ENCODE measurements around the gene SH3BP4. TPM values are rescaled to one million over a fixed set of nuclear protein-coding genes. Genes with fewer than 3 reads are reported as not detected.

Gene SH3BP4
- total RNA-seq, 1 donor from 2014 or later = 53.4 TPM

GRCh38 chr2:234913208-234913626 is 38.6 kb upstream of the SH3BP4 start:
- H3K9me3 Mint-ChIP-seq = no peaks in the 10 kb centered on the region
- H3K4me3 Mint-ChIP-seq = no peak overlapping the region
- no peaks in the 10 kb centered on the region for H3K27me3 ChIP-seq
- no peak overlapping the region for H3K4me3 ChIP-seq
- H3K9ac ChIP-seq = no peak overlapping the region
- H3F3A ChIP-seq (ENCODE audit: low read depth) = no peaks in the 10 kb centered on the region
- peaks cover 8% of the 10 kb centered on the region for H3K27me3 Mint-ChIP-seq (ENCODE audit: insufficient read depth, low read depth)
- no peaks in the 10 kb centered on the region for H3K36me3 Mint-ChIP-seq
- H4K20me1 ChIP-seq (ENCODE audit: low read depth) = no peaks in the 10 kb centered on the region
- H3K9me3 ChIP-seq (ENCODE audit: low read depth) = no peaks in the 10 kb centered on the region
- TF ChIP-seq, protein P1, sequence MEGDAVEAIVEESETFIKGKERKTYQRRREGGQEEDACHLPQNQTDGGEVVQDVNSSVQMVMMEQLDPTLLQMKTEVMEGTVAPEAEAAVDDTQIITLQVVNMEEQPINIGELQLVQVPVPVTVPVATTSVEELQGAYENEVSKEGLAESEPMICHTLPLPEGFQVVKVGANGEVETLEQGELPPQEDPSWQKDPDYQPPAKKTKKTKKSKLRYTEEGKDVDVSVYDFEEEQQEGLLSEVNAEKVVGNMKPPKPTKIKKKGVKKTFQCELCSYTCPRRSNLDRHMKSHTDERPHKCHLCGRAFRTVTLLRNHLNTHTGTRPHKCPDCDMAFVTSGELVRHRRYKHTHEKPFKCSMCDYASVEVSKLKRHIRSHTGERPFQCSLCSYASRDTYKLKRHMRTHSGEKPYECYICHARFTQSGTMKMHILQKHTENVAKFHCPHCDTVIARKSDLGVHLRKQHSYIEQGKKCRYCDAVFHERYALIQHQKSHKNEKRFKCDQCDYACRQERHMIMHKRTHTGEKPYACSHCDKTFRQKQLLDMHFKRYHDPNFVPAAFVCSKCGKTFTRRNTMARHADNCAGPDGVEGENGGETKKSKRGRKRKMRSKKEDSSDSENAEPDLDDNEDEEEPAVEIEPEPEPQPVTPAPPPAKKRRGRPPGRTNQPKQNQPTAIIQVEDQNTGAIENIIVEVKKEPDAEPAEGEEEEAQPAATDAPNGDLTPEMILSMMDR (IDR thresholded peaks at IDR 0.05) = no peak
- no peak overlapping the region for H3K27ac Mint-ChIP-seq
- DNase-seq (ENCODE audit: low spot score) = no peak
- H3K4me1 Mint-ChIP-seq = peaks cover 17% of the 10 kb centered on the region
- H3K27ac ChIP-seq = no peak overlapping the region
- H3K4me2 ChIP-seq = no peak overlapping the region
- H2AFZ ChIP-seq (replicated peaks) = no peak overlapping the region
- H3K4me1 ChIP-seq = peaks cover 14% of the 10 kb centered on the region
- no peaks in the 10 kb centered on the region for H3K36me3 ChIP-seq
- no peaks in the 10 kb centered on the region for H3K79me2 ChIP-seq (ENCODE audit: low read depth)

DNA sequence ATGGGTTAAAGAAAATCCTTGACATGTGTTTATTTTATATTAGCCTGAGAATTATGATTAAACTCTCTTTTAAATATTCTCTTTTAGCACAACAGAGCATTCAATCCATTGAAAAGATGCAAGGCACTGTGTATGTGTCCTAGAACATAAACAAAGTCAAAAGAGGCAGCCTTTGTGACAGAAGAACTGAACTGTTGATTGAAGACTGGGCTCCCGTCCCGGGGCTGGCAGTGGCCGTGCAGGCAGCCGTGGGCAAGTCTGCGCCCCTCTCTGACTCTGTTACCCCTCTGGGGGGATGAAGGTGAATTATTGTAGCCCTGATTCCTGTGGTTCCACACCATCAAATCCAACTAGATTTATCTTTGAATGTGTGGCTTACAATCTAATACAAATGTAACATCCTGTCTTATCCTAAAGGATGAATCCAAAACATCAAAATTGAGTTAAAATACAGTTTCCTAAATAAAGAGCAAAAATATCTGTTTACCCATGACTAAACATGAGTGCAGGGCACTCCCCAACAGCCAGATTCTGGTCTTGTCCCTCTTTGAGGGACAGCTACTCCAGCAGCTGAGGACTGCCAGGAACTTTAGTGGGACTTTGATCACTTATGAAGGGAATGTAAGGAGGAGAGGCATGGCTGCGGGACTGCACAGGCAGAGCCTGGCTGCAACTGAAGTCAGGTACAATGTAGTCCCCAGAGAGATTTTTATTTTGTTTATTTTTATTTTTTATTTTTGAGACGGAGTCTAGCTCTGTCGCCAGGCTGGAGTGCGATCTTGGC is 37.3 kb upstream of the SH3BP4 start:
- Histone ChIP-seq H3K27ac (no peak overlapping the region), H3K36me3 (no peaks in the 10 kb centered on the region), H3K9ac (no peak overlapping the region), H3F3A (ENCODE audit: low read depth) (no peaks in the 10 kb centered on the region), H3K4me2 (no peak overlapping the region), H3K9me3 (ENCODE audit: low read depth) (no peaks in the 10 kb centered on the region), H3K27me3 (no peaks in the 10 kb centered on the region), H4K20me1 (ENCODE audit: low read depth) (no peaks in the 10 kb centered on the region), H2AFZ (replicated peaks) (no peak overlapping the region), H3K4me1 (peaks cover 14% of the 10 kb centered on the region), H3K79me2 (ENCODE audit: low read depth) (no peaks in the 10 kb centered on the region), H3K4me3 (no peak overlapping the region)
- Mint-ChIP-seq H3K36me3 (no peaks in the 10 kb centered on the region), H3K27me3 (ENCODE audit: insufficient read depth, low read depth) (peaks cover 8% of the 10 kb centered on the region), H3K9me3 (no peaks in the 10 kb centered on the region), H3K27ac (peak overlapping the region; percentile 43), H3K4me1 (peaks cover 17% of the 10 kb centered on the region), H3K4me3 (no peak overlapping the region)
- DNase-seq (ENCODE audit: low spot score) = no peak
- TF ChIP-seq, protein P1 (IDR thresholded peaks at IDR 0.05) = no peak
- TF ChIP-seq EZH2 (IDR thresholded peaks at IDR 0.05) = no peak
- no peak for TF ChIP-seq EZH2phosphoT487 (IDR thresholded peaks at IDR 0.05)

DNA sequence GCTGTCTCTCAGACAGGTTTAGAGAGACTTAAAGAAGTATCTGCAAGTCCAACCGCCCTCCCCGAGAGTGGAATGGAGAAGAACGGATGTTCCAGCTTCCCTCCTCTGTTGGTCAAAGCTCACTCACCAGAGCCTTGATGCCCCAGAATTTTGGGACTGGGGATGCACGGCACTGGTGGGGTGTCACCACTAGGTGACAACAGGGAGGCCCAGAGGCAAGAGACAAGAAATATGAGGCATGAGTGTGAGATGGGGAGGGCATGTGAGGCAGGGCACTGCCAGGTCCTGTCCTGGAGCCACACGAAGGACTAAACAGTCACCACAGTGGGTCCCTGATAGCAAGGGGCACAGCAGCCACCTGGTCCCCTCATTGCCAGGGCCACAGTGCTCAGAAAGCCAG is 35.1 kb upstream of the SH3BP4 start:
- no peak for DNase-seq (ENCODE audit: low spot score)
- Histone ChIP-seq H3K27ac (no peak overlapping the region), H3K9me3 (ENCODE audit: low read depth) (no peaks in the 10 kb centered on the region), H3K27me3 (no peaks in the 10 kb centered on the region), H3K4me1 (peaks cover 14% of the 10 kb centered on the region), H4K20me1 (ENCODE audit: low read depth) (no peaks in the 10 kb centered on the region), H2AFZ (replicated peaks) (no peak overlapping the region), H3K4me2 (no peak overlapping the region), H3K36me3 (no peaks in the 10 kb centered on the region), H3K9ac (no peak overlapping the region), H3F3A (ENCODE audit: low read depth) (no peaks in the 10 kb centered on the region), H3K79me2 (ENCODE audit: low read depth) (no peaks in the 10 kb centered on the region), H3K4me3 (no peak overlapping the region)
- Mint-ChIP-seq H3K4me1 (peaks cover 17% of the 10 kb centered on the region), H3K36me3 (no peaks in the 10 kb centered on the region), H3K4me3 (no peak overlapping the region), H3K27me3 (ENCODE audit: insufficient read depth, low read depth) (peaks cover 3% of the 10 kb centered on the region), H3K27ac (peak overlapping the region; percentile 61), H3K9me3 (no peaks in the 10 kb centered on the region)
- TF ChIP-seq, protein P1 (IDR thresholded peaks at IDR 0.05) = peak; percentile 11
- TF ChIP-seq EZH2phosphoT487 (IDR thresholded peaks at IDR 0.05) = no peak

Data from neural progenitor cell (in vitro differentiated cells).